HG03108 (cell line): Measurements from ENCODE around the gene CATSPERZ.

Experiments used
- ATAC-seq: cut with Tn5 transposase; IDR thresholded peaks from one replicate; pipeline ENCODE4 v1.9.1; 2021; ENCODE audit warnings: moderate library complexity; ENCODE audit not compliant: unreplicated experiment

The CATSPERZ gene

DNA sequence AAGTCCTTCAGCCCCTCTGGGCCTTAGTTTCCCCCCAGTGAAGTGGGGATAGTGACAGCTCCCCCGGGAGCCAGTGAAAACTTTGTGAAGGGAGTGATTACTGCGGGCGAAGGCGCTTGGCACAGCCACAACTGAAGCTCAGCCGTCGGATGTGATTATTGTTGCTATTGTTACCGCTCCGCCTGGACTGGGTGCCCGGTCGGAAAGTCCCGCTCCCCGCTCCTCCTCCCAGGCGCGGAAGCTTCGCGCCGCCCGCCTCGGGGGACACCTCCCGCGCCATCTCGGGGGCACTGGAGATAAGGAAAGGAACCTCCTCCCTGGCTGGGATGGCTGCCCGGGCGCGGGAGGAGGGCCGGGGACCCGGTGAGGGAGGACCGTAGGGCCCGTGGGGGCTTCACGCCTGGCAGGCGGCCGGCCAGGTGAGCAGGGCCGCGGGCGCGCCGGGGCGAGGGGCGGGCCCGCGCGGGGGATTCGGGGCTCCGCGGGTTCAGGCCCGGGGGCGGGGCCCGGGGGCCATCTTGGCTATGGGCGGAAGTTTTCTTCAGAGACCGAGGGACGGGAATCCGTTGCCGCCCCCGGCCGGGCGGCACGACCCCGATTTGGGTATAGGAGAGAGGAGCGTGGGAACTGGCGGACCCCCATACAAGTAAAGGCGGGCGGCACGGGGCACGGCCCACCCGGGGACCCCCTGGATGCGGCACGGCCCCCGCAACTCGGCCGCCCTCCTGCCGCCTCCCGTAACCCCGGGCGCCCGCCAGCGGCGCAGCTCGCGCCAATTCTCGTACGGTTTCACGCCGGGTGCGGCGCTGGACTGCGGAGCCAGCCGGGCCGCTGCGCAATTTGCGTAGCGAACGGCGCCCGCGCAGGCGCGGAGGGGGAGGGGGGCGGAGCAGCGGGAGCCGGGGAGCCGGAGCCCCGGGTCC, 14.9 kb upstream of the CATSPERZ start, which contains the start of gene GPR137:
TSS of gene GPR137 (plus strand) at position 887 of the 923 bp plus-strand sequence. CDS start 677 bp downstream, outside the sequence.
- peak; percentile 46 for ATAC-seq

DNA sequence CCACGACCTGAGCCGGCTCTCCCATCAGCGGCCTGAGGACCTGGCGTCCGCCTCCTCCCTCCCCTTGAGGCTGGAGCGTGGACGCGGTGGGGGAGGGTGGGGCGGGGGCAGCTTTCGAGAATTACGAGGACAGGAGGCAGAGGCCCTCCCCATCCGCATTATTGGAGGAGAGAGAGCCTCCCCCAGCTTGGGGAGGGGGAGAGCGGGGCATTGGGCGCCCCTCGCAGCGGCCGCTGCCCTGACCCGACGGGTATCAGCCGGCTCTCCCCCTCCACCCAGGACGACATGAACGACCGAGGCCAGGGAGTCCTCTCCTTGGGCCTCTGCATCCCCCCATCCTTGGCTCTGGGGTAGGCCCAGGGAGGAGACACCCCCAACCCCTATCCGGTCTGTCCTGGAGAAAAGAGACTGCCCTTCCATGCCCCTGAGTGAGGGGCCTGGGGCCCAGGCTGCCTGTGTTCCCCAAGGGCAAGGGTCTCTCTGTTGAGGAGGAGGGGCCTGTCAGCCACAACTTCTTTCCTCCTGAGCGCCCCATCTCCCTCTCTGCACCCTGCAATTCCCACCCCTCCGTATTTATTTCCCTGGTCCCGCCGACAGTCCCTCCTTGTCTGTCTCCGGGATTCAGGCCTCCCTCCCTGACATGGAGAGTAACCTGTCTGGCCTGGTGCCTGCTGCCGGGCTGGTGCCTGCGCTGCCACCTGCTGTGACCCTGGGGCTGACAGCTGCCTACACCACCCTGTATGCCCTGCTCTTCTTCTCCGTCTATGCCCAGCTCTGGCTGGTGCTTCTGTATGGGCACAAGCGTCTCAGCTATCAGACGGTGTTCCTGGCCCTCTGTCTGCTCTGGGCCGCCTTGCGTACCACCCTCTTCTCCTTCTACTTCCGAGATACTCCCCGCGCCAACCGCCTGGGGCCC, 14.0 kb upstream of the CATSPERZ start:
- peak; percentile 1 for ATAC-seq

DNA sequence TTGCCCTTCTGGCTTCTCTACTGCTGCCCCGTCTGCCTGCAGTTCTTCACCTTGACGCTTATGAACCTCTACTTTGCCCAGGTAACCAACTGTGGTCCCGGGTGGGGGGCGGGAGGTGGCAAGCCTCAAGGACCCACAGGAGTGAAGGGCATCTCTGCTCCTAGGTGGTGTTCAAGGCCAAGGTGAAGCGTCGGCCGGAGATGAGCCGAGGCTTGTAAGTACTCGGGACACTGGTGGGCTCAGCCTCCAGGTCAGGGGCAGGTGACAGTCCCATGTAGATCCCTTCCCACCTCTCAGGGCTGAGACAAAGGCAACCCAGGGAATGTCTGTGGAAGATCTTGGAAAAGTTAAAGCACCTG, 13.4 kb upstream of the CATSPERZ start:
- no peak for ATAC-seq

DNA sequence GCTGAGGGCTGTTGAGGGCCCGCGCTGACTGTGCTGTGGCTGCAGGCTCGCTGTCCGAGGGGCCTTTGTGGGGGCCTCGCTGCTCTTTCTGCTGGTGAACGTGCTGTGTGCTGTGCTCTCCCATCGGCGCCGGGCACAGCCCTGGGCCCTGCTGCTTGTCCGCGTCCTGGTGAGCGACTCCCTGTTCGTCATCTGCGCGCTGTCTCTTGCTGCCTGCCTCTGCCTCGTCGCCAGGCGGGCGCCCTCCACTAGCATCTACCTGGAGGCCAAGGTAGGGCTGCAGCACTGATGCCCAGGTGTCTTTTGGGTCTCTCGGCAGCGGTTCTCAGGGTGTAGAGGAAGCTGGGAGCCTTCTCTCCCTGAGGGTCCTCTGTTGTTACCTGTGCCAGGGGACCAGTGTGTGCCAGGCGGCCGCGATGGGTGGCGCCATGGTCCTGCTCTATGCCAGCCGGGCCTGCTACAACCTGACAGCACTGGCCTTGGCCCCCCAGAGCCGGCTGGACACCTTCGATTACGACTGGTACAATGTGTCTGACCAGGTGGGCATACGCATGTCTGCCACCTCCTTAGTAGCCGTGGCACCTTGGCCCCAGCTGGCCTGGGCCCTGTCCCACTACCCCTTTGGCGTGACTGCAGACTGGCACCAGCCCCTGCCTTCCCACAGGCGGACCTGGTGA, 12.3 kb upstream of the CATSPERZ start:
- no peak for ATAC-seq

DNA sequence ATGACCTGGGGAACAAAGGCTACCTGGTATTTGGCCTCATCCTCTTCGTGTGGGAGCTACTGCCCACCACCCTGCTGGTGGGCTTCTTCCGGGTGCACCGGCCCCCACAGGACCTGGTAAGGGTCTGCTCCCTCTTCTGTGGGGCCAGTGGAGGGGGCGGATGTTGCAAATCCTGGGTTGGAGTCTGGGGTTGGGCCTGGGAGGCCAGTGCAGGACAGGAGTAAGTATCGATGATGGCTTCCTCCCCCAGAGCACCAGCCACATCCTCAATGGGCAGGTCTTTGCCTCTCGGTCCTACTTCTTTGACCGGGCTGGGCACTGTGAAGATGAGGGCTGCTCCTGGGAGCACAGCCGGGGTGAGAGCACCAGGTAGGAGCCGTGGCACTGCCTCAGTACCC, 11.8 kb upstream of the CATSPERZ start:
- ATAC-seq = no peak

DNA sequence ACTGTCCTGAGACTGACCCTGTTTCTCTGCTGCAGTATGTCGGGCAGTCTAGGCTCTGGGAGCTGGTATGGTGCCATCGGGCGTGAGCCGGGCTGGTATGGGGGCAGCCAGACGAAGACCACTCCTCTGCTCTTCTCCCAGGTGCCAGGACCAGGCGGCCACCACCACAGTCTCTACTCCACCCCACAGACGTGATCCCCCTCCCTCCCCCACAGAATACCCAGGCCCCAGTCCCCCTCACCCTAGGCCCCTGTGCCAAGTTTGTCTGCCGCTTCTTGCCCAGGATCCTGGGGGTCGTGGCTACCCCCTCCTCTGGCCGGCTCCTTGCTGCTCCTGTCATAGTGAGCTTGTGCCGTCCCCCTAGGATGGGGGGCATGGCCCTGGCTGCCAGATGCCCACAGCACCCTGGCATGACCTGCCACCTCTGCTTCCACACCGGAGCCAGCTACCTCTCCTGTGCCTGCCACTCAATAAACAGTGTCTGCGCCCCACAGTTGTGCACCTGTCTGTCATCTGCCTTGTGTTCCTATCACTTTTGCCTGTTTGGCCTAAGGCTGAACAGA, 11.1 kb upstream of the CATSPERZ start:
- ATAC-seq = no peak

DNA sequence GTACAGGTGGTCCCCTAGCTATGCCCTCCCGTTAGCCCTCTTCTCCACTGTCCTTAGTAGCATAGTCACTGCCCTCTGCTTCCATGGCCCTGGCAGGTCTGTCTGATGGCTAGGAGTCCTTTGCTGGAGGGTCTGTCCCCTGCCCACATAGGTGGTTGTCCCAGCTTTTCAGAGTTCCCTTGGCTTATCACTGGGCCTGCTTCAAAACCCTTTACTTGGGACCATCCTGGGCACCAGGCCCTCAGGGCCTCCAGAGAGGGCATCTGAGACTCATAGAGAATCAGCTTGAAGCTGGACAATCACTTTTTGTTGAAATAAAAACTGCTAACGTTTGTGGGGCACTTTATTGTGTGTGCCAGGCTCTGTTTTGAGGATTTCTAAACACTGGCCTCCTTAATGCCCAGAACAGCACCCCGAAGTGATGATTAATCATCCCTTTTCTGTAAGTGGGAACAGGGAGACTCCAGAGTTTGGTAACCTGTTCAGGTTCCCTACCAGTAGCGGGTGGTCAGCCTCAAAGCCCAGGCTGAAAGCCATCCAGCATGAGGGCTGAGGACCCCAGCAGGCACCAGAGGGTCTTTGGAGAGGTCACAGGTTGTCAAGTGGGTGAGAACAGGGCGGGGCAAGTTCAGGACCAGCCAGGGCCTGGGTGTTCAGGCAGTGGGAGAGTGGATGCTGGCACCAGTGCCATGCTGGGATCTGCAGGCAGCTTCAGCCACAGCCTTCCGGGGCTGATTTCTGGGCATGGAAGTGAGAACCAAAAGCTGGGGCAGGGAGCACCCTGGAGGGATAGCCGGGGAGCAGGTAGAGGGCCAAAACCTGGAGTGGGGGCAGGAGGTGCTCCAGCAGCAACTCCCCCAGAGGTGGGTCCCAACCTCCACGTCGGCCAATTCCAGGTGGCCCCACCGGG, 9.6 kb upstream of the CATSPERZ start:
- ATAC-seq = no peak

DNA sequence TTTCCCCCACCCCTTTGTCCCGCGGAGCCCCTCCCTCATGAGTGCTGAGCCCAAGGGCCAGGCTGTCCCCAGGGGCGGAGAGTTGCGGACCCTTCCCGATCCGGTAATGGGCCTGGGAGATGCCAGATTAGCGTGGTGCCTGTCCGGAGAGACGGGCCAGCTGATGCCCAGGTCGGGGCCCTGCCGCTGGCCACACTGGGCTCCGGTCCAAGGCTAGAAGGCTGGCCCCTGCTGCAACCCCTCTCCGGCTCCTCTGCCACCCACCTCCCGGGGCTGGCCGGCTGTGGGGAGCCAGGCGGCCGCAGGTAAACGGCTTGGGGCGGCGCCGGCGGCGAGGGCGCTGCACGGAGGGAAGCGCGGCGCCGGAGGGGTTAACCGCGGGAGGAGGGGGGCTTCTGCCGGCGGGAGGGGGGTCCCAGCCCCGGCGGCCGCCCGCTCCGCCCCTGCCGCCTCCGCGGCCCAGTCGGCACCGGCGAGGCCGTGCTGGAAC, 8.9 kb upstream of the CATSPERZ start, which contains the start of gene KCNK4:
TSS of gene KCNK4 (plus strand) at position 41 of the 490 bp plus-strand sequence. CDS start 1,717 bp downstream, outside the sequence.
- no peak for ATAC-seq

DNA sequence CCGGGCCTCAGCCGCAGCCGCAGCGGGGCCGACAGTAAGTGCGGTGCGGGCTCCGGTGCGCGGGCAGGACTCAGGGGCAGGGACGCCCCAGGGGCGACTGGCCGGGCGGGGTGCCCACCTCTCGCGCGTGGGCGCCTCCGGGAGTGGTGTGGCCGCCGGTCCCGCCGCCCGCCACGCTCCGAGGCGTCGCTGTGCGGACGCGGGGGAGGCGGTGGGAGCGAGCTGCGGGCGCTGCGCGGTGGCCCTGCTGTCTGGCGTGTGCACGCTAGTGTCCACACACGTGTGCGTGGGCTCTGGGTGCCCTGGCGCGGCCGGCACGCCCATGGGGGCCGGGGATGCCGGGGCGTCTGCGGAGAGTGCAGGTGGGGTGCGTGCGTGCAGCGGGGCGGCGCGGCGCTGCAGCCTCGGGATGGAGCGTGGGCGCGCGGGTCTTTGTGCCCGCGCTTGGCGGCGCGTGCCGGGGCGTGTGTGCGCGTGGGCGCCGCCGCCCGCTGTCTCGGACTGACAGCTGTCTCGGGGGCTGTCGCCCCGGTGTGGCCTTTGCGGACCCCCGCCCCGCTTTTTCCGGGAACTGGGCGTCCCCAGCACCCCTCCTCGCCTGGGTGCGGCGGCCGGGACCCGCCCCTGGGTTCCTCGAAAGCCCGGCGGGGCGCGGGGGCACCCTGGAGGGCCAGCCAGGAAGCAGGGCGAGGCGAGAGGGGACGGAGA, 8.3 kb upstream of the CATSPERZ start:
- no peak for ATAC-seq

DNA sequence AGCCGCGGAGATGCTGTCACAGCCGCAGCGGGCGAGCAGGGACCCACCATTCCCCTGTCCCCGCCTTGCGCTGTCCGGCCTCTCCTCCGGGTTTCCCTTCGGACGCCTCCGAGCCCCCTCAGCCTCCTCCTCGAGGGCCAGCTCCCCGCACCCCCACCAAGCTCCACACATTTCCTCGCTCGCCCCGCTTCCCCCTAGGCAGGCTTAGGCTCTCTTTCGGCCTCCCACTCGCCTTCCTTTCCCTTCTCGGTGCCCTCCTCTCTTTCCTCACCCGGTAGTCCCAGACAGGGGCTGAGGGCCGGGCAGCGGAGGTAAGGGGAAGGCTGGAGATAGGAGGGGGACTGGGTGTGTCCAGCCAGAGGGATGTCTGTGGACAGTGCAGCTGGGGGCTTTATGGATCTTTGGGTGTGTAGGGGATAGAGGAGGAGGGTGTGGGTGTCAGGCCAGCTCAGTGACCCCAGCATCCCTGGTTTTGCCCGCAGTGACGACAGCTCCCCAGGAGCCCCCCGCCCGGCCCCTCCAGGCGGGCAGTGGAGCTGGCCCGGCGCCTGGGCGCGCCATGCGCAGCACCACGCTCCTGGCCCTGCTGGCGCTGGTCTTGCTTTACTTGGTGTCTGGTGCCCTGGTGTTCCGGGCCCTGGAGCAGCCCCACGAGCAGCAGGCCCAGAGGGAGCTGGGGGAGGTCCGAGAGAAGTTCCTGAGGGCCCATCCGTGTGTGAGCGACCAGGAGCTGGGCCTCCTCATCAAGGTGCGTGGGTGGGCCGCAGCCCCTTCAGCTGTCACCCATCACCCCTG, 7.5 kb upstream of the CATSPERZ start:
- ATAC-seq = no peak

DNA sequence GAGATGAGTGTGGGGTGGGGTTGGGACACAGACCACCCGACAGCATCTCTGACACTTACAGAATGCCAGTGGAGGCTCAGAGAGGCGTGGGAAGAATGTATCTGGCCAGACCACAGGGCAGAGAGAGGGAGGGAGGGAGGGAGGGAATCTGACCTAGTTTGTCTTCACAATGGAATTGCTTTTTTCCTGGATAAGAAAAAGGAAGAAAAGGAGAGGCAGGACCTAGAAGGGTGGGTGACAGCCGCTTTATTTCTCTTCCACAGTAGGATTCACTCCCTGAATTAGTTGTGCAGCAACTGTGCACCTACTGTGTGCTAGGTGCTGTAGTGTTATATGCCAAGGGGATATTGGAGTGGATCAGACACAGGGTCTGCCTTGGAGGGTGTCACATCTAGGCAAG, 5.4 kb upstream of the CATSPERZ start:
- ATAC-seq = no peak

DNA sequence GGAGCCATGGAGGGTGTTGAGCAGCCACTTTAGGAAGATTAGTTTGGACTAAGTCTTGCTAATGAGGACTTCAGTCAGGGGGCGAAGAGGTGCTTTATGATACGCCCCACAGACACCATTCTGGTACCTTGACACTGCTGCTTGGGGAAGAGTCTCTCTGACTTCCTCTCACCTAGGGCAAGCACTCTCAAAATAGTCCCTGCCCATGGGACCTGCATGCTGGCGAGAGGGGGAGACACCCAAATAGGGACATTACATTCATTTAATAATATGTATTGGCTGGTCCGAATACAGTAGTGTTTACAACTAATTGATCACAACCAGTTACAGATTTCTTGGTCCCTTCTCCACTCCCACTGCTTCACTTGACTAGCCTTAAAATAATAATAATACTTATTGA, 4.4 kb upstream of the CATSPERZ start:
- no peak for ATAC-seq

DNA sequence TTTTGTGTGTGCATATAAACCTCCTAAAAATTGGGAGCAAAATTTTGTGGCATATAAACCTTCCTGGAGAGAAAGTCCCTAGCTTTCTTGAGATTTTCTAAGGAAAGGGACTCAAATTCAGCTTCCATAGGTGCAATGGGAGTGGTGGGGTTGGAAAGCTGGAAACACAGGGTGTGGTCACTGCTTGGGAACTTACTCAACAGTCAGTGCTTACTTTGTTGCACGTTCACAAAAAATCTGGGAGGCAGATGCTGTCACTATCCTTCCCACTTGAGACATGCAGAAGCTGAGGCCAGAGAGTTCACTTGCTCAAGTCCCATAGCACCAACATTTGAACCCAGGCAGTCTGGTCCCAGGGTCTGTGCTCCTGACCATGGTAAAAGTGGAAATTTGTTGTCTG, 3.9 kb upstream of the CATSPERZ start:
- no peak for ATAC-seq

DNA sequence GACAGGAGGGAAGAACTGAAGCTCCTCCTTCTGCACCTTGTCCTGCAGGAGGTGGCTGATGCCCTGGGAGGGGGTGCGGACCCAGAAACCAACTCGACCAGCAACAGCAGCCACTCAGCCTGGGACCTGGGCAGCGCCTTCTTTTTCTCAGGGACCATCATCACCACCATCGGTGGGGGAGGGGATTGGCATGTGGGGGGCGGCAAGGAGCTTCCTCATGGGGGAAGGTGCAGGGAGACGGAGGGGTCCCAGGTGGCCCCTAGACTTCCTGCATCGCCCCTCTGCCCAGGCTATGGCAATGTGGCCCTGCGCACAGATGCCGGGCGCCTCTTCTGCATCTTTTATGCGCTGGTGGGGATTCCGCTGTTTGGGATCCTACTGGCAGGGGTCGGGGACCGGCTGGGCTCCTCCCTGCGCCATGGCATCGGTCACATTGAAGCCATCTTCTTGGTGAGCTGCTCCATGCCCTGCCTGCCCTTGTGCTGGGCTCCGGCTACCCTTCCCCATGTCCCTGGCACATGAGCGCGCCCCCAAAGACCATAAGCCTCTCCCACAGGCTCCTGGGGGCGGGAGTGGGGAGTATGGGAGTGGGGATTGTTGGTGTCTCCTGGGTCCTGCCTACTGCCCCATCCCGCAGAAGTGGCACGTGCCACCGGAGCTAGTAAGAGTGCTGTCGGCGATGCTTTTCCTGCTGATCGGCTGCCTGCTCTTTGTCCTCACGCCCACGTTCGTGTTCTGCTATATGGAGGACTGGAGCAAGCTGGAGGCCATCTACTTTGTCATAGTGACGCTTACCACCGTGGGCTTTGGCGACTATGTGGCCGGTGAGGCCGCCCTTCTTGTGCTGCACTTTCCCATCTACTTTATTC, 3.1 kb upstream of the CATSPERZ start:
- ATAC-seq = no peak

DNA sequence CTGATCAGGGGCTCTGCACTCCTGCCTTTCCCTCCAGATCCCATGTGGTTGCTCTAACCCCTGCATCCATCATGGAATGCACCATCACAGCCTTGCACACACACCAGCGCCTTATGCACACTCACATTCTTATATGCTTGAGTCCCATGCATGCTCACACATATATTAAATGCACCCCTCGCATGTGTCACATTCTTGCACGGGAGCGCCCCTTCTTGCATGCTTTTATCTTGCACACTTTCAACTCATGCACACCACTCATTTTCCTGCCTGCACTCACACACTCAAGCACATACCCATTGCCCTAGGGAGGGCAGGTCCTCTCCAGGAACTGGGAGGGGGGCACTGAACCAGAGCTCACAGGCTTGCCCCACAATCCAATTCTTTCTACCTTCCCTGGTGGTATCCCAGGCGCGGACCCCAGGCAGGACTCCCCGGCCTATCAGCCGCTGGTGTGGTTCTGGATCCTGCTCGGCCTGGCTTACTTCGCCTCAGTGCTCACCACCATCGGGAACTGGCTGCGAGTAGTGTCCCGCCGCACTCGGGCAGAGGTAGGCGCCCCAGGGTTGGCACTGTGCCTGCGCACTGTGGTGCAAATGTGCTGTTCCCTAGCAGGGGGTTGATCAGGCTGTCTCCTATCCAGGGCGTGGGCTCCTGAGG, 2.3 kb upstream of the CATSPERZ start:
- no peak for ATAC-seq

DNA sequence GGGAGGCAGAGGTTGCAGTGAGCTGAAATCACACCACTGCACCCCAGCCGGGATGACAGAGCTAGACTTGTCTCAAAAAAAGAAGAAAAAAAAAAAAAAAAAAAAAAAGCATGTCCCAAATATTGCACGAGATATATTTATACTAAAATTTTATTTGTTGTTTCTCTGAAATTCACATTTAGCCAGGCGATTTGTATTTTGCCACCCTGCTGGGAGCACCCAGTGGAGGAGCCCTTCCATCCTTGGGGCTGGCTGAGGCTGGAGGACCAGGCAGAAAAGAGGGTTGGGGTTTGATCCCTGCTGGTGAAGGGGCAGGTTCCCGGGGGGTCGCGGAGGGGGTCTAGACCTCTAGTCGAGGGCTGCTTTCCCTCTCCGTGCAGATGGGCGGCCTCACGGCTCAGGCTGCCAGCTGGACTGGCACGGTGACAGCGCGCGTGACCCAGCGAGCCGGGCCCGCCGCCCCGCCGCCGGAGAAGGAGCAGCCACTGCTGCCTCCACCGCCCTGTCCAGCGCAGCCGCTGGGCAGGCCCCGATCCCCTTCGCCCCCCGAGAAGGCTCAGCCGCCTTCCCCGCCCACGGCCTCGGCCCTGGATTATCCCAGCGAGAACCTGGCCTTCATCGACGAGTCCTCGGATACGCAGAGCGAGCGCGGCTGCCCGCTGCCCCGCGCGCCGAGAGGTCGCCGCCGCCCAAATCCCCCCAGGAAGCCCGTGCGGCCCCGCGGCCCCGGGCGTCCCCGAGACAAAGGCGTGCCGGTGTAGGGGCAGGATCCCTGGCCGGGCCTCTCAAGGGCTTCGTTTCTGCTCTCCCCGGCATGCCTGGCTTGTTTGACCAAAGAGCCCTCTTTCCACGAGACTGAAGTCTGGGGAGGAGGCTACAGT, 952 bp upstream of the CATSPERZ start:
- no peak for ATAC-seq
